ENCODE measurements around the gene SLC18A2. TPM values are rescaled to one million over a fixed set of nuclear protein-coding genes. Genes with fewer than 3 reads are reported as not detected.

SLC18A2 gene
- total RNA-seq, 1 experiment from 2014 or later: not detected

DNA sequence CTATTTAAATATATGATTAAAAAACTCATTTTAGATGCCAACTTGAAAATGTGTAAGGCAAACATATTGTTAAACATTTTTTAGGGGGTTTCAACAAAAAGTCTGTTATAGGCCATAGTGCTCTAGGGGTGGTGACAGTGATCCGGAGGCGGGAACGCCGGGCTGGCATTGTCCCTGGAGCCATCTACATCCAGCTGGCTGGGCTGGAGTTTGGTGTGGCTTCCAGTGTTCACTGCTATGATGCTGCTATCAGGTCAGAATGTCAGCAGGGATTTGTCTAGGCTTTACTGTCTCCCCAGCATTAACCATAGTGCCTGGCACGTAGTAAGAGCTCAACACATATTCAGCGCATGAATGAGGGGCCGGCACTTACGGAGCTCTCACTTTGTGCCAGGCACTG, 1.9 kb upstream of the SLC18A2 start:
- POLR2A ChIA-PET: no interaction called here
- ATAC-seq: no peak
- peaks cover 4% of the 10 kb centered on the region for H3K27me3 ChIP-seq (ENCODE audit: control insufficient read depth, insufficient read depth, low read length)

DNA sequence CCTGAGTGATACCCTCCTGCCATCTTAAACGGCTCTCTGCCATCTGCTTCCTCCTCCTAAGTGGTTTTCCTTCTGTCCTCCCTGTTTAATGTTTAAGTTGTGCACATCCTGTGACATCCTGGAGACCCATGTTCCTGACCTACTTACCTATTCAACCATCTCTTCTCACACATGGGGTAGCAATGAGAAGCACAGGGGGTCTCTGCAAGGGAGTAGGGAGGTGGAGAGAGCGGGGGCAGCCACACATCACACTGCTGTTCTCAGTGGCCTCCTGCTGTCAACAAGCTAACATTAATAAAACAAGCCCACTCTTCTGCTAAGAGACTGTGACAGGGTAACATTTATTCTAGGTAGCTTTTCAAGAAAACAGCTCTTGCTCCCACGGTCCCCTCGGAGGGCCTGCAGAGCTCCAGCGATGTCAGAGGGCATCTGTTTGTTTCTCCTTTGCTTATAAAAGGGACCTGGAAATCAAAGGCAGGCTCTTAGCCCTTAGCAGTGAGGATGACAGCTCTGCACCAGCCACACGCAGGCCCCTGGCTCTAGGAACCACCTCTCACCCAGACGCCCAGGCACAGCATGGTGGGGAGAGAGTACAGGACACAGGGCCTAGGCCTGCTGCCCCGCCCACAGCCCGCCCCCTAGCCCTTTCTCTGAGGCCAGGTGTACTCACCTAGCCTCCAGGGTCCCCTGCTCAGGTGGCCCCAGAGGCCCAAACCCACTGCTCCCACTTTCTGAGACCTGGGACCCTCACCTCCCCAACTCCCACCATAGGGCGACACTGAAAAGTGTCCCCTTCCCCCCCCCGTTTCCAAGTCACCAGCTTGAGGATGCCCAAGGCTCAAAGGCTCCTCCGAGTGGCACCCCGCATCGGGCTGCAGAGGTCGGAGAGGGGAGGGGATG, 943 bp upstream of the SLC18A2 start:
- Histone ChIP-seq H3K9me3 (ENCODE audit: control insufficient read depth, insufficient read depth, low read depth, low read length) (no peaks in the 10 kb centered on the region), H3K4me1 (ENCODE audit: control insufficient read depth, insufficient read depth, low read length) (no peaks in the 10 kb centered on the region), H3K4me3 (ENCODE audit: low read depth in 2 of 2, low read length in 2 of 2) (no peak overlapping the region), H3K27me3 (ENCODE audit: control insufficient read depth, insufficient read depth, low read length) (peaks cover 4% of the 10 kb centered on the region), H3K36me3 (ENCODE audit: control insufficient read depth, insufficient read depth, low read length) (no peaks in the 10 kb centered on the region), H3K27ac (ENCODE audit: low read length) (no peak overlapping the region)
- ATAC-seq (no peak; the same call in 1 of the 2 replicates), DNase-seq (ENCODE audit: low read depth, low spot score) (no peak)
- TF ChIP-seq, protein P1, sequence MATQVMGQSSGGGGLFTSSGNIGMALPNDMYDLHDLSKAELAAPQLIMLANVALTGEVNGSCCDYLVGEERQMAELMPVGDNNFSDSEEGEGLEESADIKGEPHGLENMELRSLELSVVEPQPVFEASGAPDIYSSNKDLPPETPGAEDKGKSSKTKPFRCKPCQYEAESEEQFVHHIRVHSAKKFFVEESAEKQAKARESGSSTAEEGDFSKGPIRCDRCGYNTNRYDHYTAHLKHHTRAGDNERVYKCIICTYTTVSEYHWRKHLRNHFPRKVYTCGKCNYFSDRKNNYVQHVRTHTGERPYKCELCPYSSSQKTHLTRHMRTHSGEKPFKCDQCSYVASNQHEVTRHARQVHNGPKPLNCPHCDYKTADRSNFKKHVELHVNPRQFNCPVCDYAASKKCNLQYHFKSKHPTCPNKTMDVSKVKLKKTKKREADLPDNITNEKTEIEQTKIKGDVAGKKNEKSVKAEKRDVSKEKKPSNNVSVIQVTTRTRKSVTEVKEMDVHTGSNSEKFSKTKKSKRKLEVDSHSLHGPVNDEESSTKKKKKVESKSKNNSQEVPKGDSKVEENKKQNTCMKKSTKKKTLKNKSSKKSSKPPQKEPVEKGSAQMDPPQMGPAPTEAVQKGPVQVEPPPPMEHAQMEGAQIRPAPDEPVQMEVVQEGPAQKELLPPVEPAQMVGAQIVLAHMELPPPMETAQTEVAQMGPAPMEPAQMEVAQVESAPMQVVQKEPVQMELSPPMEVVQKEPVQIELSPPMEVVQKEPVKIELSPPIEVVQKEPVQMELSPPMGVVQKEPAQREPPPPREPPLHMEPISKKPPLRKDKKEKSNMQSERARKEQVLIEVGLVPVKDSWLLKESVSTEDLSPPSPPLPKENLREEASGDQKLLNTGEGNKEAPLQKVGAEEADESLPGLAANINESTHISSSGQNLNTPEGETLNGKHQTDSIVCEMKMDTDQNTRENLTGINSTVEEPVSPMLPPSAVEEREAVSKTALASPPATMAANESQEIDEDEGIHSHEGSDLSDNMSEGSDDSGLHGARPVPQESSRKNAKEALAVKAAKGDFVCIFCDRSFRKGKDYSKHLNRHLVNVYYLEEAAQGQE (IDR thresholded peaks at IDR 0.05; ENCODE audit: insufficient read depth in 1 of 2, low read depth in 2 of 2, low read length in 1 of 2): no peak
- TF ChIP-seq TCF7L2 (IDR thresholded peaks at IDR 0.05; ENCODE audit: low read depth, low read length) (no peak), SIN3A (IDR thresholded peaks at IDR 0.05; ENCODE audit: borderline replicate concordance, insufficient read depth, low read depth, low read length) (no peak), POLR2AphosphoS5 (IDR thresholded peaks at IDR 0.05; ENCODE audit: low read depth, low read length) (no peak)
- TF ChIP-seq, protein P2, sequence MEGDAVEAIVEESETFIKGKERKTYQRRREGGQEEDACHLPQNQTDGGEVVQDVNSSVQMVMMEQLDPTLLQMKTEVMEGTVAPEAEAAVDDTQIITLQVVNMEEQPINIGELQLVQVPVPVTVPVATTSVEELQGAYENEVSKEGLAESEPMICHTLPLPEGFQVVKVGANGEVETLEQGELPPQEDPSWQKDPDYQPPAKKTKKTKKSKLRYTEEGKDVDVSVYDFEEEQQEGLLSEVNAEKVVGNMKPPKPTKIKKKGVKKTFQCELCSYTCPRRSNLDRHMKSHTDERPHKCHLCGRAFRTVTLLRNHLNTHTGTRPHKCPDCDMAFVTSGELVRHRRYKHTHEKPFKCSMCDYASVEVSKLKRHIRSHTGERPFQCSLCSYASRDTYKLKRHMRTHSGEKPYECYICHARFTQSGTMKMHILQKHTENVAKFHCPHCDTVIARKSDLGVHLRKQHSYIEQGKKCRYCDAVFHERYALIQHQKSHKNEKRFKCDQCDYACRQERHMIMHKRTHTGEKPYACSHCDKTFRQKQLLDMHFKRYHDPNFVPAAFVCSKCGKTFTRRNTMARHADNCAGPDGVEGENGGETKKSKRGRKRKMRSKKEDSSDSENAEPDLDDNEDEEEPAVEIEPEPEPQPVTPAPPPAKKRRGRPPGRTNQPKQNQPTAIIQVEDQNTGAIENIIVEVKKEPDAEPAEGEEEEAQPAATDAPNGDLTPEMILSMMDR (IDR thresholded peaks at IDR 0.05): no peak
- BruUV-seq (replicated peaks): no TSS peak
- intact Hi-C loops (cut with micrococcal nuclease; ENCODE audit: unreplicated experiment): no loop called here
- ChIA-PET CTCF (interaction anchor here (0.6 kb wide), 1 partner anchor 91 kb away, joined by 4 read pairs; no protein-coding TSS in a partner anchor), POLR2A (no interaction called here)
- in situ Hi-C loops (cut with HindIII; ENCODE audit: low pct_unique_long_range_greater_than_20kb, low sequenced_read_pairs): no loop called here

More for the DNA sequence above, 1.9 kb upstream of the SLC18A2 start:
- Histone ChIP-seq H3K36me3 (ENCODE audit: control insufficient read depth, insufficient read depth, low read length) (no peaks in the 10 kb centered on the region), H3K4me1 (ENCODE audit: control insufficient read depth, insufficient read depth, low read length) (no peaks in the 10 kb centered on the region), H3K27ac (ENCODE audit: low read length) (no peak overlapping the region), H3K9me3 (ENCODE audit: control insufficient read depth, insufficient read depth, low read depth, low read length) (no peaks in the 10 kb centered on the region), H3K4me3 (ENCODE audit: low read depth in 2 of 2, low read length in 2 of 2) (no peak overlapping the region)
- BruUV-seq (replicated peaks): no TSS peak
- in situ Hi-C loops (cut with HindIII; ENCODE audit: low pct_unique_long_range_greater_than_20kb, low sequenced_read_pairs): no loop called here
- CTCF ChIA-PET: no interaction called here
- no peak for DNase-seq (ENCODE audit: low read depth, low spot score)
- no peak for TF ChIP-seq TCF7L2 (IDR thresholded peaks at IDR 0.05; ENCODE audit: low read depth, low read length)
- no peak for TF ChIP-seq SIN3A (IDR thresholded peaks at IDR 0.05; ENCODE audit: borderline replicate concordance, insufficient read depth, low read depth, low read length)
- TF ChIP-seq, protein P2 (IDR thresholded peaks at IDR 0.05): no peak
- TF ChIP-seq, protein P1 (IDR thresholded peaks at IDR 0.05; ENCODE audit: insufficient read depth in 1 of 2, low read depth in 2 of 2, low read length in 1 of 2): no peak
- TF ChIP-seq POLR2AphosphoS5 (IDR thresholded peaks at IDR 0.05; ENCODE audit: low read depth, low read length): no peak
- intact Hi-C loops (cut with micrococcal nuclease; ENCODE audit: unreplicated experiment): no loop called here
